CD4-positive, alpha-beta T cell treated with Interleukin-4 for 1 hour (primary cell): ENCODE measurements around the gene FLNA.

Source experiments
- DNase-seq, 2 donors: peaks; one replicate each; pipeline ENCODE4 v3.0.0-alpha.2; 2020 to 2022

Gene FLNA

DNA sequence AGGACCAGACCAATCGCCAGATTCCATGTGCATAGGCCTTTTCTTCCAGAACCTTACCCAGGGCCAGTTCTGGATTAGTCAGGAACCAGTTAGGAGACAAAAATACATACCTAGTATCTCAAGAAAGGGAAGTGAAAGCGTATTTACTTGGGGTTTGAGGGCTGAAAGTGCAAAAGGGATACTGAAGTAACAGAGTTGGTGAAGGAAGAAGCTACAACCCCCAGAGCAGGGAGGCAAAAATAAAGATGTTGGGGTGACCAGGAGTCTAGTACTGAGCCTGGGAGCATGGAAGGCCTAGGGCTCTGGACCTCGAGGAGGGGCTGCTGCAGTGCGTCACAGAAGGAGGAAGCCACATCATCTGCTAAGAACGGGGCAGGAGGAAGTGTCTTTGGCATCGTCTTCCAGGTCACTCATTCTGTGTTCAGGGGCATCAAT lies 40.6 kb downstream of the FLNA start:
- no peak for DNase-seq

GRCh38 chrX:154333116-154333515 lies 41.3 kb downstream of the FLNA start:
- no peak for DNase-seq

- no peak for DNase-seq
Observed at GRCh38 chrX:154332561-154332960, 41.9 kb downstream of the FLNA start.

DNA sequence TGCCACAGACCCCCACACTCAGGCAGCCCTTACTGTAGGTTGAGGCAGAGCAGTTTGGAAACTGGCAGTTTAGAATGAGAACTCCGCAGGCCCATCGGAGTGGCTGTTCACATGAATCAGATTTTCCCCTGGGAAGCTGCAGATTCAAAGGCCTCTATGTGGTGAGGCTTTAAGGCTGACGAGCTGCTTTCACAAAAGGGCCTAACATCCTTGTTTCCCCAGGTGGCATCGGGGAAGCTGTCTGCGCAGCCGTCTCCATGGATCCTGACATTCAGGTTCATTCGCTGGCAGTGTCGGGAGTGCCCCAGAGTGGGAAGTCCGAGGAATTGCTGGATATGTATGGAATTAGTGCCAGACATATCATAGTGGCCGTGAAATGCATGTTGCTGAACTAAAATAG lies 45.1 kb downstream of the FLNA start:
- DNase-seq: no peak

GRCh38 chrX:154328646-154329045 lies 45.8 kb downstream of the FLNA start:
- no peak for DNase-seq

DNA sequence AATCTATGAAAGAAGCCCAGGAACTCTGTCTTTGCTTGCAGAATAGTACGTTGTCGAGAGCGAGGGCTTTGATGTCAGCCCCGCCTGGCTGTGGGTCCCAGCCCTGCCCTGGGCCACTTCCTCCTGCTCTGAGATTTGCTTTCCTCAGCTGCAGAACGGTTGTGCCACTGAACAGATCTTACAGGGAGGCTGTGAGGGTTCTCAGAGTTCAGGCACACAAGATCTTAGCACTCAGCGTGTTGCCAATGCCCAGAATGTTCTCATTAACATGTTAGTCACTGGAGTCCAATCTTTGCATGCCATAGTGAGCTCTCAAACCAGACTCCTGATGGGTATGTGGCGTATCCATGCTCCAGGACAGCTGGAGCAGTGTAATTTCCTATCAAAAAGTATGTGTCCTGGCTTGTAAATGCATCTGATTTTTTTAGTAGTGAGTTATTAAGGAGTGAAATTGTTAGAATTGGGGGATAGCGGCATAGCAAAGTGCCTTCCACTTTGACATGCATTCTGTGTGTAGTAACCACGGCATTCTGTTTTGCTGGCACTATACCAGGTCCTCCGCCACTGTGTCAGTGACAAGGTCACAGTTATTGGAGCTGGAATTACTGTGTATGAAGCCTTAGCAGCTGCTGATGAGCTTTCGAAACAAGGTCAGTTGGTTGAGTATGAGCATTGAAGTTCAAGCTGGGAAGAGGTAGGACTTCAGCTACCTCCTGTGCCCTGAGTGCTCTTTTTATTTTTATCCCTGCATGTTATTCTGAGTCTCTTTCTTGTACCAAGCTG lies 47.2 kb downstream of the FLNA start:
- DNase-seq: peak; percentile 48 to 51

DNA sequence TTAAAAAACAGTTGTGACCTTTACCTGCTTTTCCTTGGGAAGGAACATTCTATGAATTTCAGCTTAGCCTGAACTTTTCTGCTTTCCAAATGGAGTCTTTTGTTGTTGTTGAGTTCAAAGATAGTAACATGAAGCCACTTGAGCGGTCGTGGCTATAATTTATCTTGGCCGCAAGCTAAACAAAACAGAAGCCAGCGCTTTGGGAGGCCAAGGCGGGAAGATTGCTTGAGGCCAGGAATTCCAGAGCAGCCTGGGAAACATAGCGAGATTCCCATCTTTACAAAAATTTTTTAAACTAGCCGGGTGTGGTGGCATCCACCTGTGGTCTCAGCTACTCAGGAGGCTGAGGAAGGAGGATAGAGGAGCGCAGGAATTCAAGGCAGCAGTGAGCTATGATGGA lies 48.9 kb downstream of the FLNA start:
- no peak for DNase-seq

GRCh38 chrX:154323537-154323936 lies 50.9 kb downstream of the FLNA start:
- DNase-seq: no peak

DNA sequence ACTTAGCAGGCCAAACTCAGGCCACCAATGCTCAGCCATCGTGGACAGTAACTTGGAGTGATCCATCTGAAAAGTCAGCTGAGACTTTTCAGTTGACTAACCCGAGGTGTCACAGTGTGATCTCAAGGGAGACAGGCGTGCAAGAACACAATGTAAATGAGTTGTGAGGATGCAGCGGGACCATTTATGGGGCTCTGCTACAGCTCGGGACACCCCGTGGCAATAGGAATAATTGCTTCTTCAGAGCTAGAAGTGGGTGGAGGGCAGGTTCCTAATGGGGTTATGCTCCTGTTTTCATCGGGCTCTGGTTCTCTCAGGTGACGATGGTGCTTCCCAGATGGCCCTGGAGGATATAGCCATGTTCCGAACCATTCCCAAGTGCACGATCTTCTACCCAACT lies 51.5 kb downstream of the FLNA start:
- DNase-seq: no peak

DNA sequence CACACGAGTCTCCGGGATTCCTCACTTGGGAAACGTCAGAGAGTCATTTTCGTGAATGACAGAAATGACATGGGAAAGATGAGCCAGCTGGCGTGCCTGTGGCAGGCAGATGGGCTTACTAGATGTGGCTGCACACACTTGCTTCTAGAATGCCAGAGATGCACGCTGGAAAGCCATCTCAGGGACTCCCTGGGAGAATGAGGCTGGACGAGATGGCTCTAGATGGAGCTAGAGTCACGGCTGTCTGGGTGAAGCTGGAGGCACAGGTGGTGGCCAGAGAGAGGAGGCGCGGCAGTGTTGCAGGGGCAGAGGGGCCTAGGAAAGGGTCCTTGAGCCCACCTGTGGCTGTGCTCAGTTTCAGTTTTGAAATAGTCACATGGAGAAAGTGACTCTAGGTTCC lies 52.8 kb downstream of the FLNA start:
- DNase-seq: no peak

GRCh38 chrX:154321152-154321551 lies 53.3 kb downstream of the FLNA start:
- DNase-seq: no peak

GRCh38 chrX:154320406-154320805 lies 54.0 kb downstream of the FLNA start:
- DNase-seq: no peak

DNA sequence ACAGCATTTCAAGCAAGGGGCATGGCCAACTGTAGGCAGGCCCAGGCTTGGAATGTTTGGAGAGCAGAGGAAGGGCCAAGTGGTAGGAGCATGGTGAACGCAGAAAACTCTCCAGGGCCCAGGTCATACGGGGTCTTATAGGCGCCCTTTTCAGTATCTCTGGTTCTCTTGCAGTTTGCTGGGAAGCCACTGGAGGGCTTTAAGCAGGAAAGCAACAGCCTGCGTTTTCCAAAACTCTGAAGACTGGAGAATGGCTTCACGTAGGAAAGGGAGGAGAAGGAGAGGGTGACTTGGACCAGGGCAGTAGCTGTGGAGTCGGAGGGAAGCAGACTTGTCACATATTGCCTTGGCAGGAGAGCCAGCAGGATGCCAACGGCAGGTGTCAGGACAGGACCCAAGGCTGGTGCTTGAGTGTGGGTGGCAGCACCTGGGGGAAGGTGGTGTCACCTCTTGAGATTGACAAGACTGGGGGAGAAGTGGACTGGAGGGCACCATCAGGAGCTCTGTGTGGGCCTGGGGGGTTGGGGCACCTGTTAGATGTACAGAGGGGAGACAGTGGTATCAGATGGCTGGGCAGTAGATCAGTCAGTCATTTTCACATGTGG lies 56.9 kb downstream of the FLNA start:
- peak in 1 of 2 donors; percentile 17 for DNase-seq

DNA sequence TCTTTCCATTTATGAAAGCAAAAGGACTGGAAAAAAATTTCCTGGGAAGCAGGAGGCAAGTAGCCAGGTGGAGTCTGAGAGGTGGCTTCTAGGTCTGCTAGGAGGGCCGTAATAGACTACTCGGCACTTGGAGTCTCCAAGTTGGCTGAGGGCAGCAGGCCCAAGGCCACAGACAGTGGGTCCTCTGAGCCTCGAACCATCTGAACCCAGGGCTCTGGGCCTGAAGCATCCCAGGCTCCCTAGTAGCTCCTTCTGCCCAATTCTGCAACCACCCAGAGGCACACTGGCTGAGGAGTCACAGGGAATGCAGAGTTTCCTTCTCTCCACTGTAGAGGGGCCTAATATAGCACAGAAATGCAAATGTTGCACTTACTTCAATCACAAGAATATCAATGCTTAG lies 59.0 kb downstream of the FLNA start:
- DNase-seq: no peak

- peak in 1 of 2 donors; percentile 41 for DNase-seq
Observed at GRCh38 chrX:154313147-154313546, 61.3 kb downstream of the FLNA start.

DNA sequence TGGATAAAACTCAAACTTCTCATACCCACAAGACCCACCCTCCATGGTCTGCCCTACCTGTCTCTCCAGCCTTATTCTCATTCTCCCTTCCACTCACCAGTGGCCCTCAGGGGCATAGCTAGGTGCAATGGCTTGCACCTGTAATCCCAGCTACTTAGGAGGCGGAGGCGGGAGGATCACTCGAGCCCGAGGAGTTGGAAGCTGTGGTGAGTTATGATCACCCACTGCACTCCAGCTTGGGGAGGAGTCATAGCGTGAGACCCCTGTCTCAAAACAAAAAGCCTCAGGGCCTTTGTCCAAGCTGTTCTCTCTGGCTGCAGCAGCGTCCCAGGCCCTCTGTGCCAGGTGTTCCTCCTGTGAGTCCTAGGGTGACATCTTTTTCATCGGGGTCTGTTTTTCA lies 62.3 kb downstream of the FLNA start:
- DNase-seq: no peak

DNA sequence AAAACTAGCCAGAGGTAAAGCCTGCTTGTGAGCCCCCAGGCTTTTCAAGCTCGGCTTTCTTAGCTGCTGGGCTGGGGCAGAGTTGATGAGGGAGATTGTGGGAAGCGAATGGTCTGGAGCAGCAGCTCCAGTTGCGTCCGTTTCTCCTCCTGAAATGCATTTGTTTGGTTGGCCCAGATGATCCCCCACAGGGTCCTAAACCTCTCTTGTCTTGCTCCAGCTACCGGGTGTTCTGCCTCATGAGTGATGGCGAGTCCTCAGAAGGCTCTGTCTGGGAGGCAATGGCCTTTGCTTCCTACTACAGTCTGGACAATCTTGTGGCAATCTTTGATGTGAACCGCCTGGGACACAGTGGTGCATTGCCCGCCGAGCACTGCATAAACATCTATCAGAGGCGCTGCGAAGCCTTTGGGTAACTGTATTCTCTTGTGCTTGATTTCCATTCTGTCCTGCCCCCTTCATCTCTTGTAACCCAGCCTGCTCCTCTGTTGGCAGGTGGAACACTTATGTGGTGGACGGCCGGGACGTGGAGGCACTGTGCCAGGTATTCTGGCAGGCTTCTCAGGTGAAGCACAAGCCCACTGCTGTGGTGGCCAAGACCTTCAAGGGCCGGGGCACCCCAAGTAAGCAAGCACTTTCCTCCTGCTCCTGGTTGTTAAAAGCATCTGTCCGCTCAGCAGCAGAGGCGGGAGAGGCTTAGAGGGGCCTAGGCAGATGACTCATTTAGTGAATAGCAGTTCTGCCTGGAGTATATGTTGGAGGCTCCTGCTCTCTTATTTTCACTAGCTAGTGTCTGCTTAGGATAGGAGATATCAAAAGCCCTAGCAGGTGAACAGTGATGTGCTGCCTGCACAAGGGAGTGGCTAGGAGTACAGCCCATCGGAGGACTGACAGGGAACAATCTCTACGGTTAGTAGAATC lies 63.6 kb downstream of the FLNA start:
- no peak for DNase-seq

DNA sequence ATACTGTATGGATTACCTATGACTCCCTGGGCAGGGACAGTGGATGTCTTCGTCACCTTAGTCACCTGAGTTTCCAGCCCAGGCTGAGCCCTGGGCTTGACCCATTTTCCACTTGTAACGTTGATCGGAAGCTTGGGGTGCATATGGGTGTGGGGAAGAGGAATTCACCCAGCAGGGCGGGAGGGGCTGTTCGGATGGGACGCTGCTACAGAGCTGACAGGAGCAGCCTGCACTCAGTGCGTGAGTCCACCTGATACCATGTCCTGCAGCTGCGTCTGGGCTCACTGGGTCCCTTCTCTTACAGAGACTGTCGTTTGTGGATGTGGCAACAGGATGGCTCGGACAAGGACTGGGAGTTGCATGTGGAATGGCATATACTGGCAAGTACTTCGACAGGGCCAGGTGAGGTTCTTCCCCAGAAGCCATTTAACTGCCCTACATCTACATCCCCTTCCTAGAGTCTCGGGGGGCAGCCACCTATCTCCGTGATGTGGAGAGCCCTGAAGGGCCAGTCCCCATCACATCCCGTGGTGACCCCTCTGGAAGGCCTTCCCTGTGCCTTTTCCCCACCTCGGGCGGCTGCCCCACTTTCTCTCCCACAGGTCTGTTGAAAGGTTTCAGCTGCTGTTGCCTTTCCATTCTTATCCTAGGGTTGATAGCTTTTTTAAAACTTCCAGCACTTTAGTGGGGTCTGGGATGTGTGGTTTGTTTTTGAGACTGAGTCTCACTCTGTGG lies 65.2 kb downstream of the FLNA start:
- no peak for DNase-seq

DNA sequence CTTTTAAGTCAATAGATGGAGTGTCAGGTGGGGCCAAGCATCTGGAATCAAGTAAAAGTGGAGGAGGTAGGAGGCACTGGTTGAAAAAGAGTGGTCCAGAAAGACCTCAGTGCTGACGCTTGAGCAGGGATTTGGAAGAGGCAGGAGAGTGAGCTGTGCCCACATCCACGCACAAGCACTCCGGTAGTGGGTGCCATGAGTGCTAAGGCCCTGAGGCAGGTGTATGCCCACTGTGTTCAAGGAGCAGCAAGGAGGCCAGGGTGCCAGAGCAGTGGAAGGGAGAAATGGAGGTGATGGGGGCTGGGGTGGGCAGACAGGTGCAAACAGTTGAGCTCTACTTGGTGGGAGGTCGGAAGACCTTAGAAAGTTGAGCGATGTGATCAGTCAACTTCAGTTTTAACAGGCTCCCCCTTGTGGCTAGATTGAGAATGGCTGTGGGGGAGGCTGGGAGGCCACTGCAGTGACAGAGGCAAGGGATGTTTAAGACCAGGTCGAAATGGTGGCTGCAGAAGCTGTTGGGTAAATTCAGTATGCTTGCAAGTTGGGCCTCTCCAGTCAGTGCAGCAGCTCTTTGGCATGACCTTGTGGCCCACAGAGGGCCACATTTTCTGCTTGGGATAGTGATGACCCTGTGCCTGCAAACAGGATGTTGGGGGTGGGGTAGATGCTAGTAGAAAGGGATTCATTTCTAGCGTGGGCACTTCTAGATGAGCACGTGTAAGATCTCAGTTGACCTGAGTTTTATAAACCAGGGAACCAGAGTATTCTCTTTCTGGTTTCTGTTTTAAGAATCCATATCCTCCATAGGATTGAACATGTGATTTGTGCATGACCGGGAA lies 66.1 kb downstream of the FLNA start:
- peak; percentile 82 to 83 for DNase-seq

DNA sequence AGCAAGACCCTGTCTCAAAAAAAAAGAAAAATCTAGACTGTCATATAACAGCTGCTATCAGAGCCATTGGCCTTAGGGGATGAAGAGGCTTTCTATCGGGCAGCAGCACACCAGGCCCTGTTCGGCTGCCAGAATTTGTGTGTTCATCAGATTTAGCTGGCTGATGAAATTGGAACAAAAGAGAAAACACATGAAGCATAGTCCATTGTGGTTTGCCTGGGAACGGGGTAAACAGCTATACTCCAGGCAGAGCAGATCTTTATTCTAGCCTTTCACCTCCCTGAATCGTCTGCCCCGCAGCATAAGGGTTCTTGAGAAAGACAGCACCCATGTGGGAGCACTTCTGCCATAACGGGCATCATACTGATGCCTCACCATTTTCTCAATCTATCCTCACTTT lies 67.2 kb downstream of the FLNA start:
- DNase-seq: no peak

DNA sequence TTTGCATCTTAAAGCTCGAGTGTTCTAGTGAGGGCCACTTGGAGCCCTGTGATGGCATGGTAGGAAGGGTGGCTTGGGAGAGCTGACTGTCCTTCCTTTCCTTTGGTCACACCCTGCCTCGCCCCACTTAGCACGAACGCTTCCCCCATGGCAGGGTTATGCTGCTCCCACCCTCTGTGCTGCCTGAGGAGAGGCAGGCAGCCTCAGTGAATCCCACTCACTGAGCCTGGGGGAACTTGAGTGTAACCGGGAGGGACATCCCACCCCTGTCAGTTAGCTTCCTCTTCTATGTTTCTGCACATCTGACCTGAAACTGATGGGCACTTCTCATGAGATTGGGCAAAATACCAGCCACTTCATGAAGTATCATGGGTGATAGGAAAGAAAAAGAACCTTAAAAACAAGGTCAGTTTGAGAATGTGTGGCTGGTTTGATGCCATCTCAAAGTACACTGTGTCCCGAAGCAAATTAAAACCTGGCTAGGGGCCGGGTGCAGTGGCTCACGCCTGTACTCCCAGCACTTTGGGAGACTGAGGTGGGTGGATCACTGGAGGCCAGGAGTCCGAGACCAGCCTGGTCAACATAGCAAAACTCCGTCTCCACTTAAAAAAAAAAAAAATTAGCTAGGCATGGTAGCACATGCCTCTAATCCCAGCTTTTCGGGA lies 68.8 kb downstream of the FLNA start:
- DNase-seq: no peak
